CD14-positive monocyte (primary cell): Measurements from ENCODE around the gene KCNJ1. TPM values are rescaled to one million over a fixed set of nuclear protein-coding genes. Genes with fewer than 3 reads are reported as not detected.

Experiments used
- DNase-seq, 3 donors: peaks; one replicate each; pipeline ENCODE4 v3.0.0-alpha.2; 2011 to 2022
- H2AFZ ChIP-seq: 2 replicates; pipeline ENCODE4 v1.6.0; 2012; ENCODE audit warnings: mild to moderate bottlenecking, low read depth, low read length, inconsistent platforms; ENCODE audit not compliant: insufficient read depth, poor library complexity, severe bottlenecking
- H3K27ac ChIP-seq, 2 donors: 1 replicate in 1 of 2; 2 replicates in 1 of 2; pipeline ENCODE4 v1.5.1; 2012 to 2013; ENCODE audit warnings: low read length in 2 of 2, control low read depth in 1 of 2, inconsistent platforms in 1 of 2, low read depth in 1 of 2, mild to moderate bottlenecking in 1 of 2
- H3K27me3 ChIP-seq, 2 donors: one replicate each; pipeline versions ENCODE4 v1.6.0 to v1.6.1; 2011 to 2013; ENCODE audit warnings: low read length in 2 of 2; ENCODE audit not compliant: control insufficient read depth in 2 of 2, insufficient read depth in 2 of 2
- H3K36me3 ChIP-seq, 2 donors: replicated peaks in 1 of 2; 1 replicate in 1 of 2; 2 replicates in 1 of 2; pipeline versions ENCODE4 v1.5.1 to v1.6.1; 2012 to 2013; ENCODE audit warnings: low read length in 2 of 2, control low read depth in 1 of 2, inconsistent platforms in 1 of 2, mild to moderate bottlenecking in 1 of 2; ENCODE audit not compliant: insufficient read depth in 2 of 2, control insufficient read depth in 1 of 2
- H3K4me1 ChIP-seq, 2 donors: 1 replicate in 1 of 2; 2 replicates in 1 of 2; pipeline versions ENCODE4 v1.5.1 to v1.6.1; 2012 to 2013; ENCODE audit warnings: low read length in 2 of 2, control low read depth in 1 of 2, inconsistent platforms in 1 of 2, mild to moderate bottlenecking in 1 of 2, moderate library complexity in 1 of 2; ENCODE audit not compliant: insufficient read depth in 2 of 2, control insufficient read depth in 1 of 2
- H3K4me2 ChIP-seq: replicated peaks from 2 replicates; pipeline ENCODE3; 2012; ENCODE audit warnings: low read length, moderate library complexity, mild to moderate bottlenecking; ENCODE audit not compliant: poor library complexity, severe bottlenecking; ENCODE audit errors: extremely low read depth
- H3K4me3 ChIP-seq, 3 experiments: fragments of 200-600 bp in 1 of 3; sonication (generic) in 1 of 3; replicated peaks in 1 of 3; 1 replicate in 2 of 3; 2 replicates in 1 of 3; pipeline ENCODE4 v1.5.1; 2011 to 2013; ENCODE audit warnings: low read length in 3 of 3, mild to moderate bottlenecking in 3 of 3, control low read depth in 2 of 3, low read depth in 2 of 3, inconsistent platforms in 1 of 3, moderate library complexity in 1 of 3
- H3K79me2 ChIP-seq: 2 replicates; pipeline ENCODE4 v1.6.0; 2012; ENCODE audit warnings: mild to moderate bottlenecking, control low read depth, inconsistent platforms, low read length, moderate library complexity; ENCODE audit not compliant: insufficient read depth
- H3K9ac ChIP-seq: 2 replicates; pipeline ENCODE4 v1.6.0; 2017; ENCODE audit warnings: low read length, mild to moderate bottlenecking; ENCODE audit not compliant: insufficient read depth, poor library complexity, severe bottlenecking
- H3K9me3 ChIP-seq, 2 donors: replicated peaks in 1 of 2; 1 replicate in 1 of 2; 2 replicates in 1 of 2; pipeline versions ENCODE4 v1.5.1 to v1.6.1; 2012 to 2013; ENCODE audit warnings: low read length in 2 of 2, control low read depth in 1 of 2; ENCODE audit not compliant: control insufficient read depth in 1 of 2, insufficient read depth in 1 of 2
- H4K20me1 ChIP-seq: 2 replicates; pipeline ENCODE4 v1.6.0; 2012; ENCODE audit warnings: mild to moderate bottlenecking, low read length, control low read depth, moderate library complexity; ENCODE audit not compliant: insufficient read depth
- H3K27ac Mint-ChIP-seq, 7 donors: one replicate each; pipeline ENCODE4 v1.8.0; 2020; ENCODE audit warnings: mild to moderate bottlenecking in 7 of 7, mixed read lengths in 7 of 7, moderate library complexity in 6 of 7, inconsistent platforms in 2 of 7
- H3K27me3 Mint-ChIP-seq, 3 donors: one replicate each; pipeline ENCODE4 v1.8.0; 2021 to 2022; ENCODE audit warnings: low read depth in 3 of 3, mild to moderate bottlenecking in 3 of 3, mixed read lengths in 3 of 3, moderate library complexity in 3 of 3, inconsistent platforms in 1 of 3
- H3K36me3 Mint-ChIP-seq, 2 donors: one replicate each; pipeline ENCODE4 v1.8.0; 2020; ENCODE audit warnings: mixed read lengths in 2 of 2, inconsistent platforms in 1 of 2, mild to moderate bottlenecking in 1 of 2
- H3K4me1 Mint-ChIP-seq: one replicate; pipeline ENCODE4 v1.8.0; 2020; ENCODE audit warnings: mild to moderate bottlenecking, mixed read lengths
- H3K4me3 Mint-ChIP-seq, 2 donors: one replicate each; pipeline ENCODE4 v1.8.0; 2020; ENCODE audit warnings: mild to moderate bottlenecking in 2 of 2, mixed read lengths in 2 of 2, moderate library complexity in 1 of 2
- H3K9me3 Mint-ChIP-seq, 7 donors: one replicate each; pipeline ENCODE4 v1.8.0; 2020 to 2022; ENCODE audit warnings: mixed read lengths in 7 of 7, mild to moderate bottlenecking in 6 of 7, moderate library complexity in 6 of 7, inconsistent platforms in 2 of 7
- CTCF ChIP-seq: fragments of 200-600 bp; IDR thresholded peaks from one replicate; pipeline ENCODE4 v1.8.0; 2022; ENCODE audit warnings: antibody characterized with exemption, mild to moderate bottlenecking
- WGBS: methylation state at CpG from one replicate; pipeline ENCODE4 v1.1.5; 2013; ENCODE audit warnings: missing lambda C conversion rate; ENCODE audit not compliant: insufficient coverage; 5-methylcytosine and 5-hydroxymethylcytosine counted together
- intact Hi-C, 2 donors: fragments of 100-400 bp; cut with micrococcal nuclease; formaldehyde crosslinking; loops; one replicate each; pipeline versions ENCODE4 v1.15.0 to v1.15.1; 2023
- polyA plus RNA-seq, 3 donors: library from polyadenylated mRNA; depleted of rRNA in 1 of 3; unstranded in 2 of 3; stranded (reverse) in 1 of 3; fragments of 300-500 nt in 2 of 3; fragments of >200 nt in 1 of 3; fragmentation: Illumina TruSeq in 2 of 3; gene quantifications; 1 replicate in 2 of 3; 2 replicates in 1 of 3; pipeline ENCODE4 v1.2.3, GENCODE V29; 2012 to 2021

KCNJ1 gene
- polyA plus RNA-seq, 3 donors = 0.12 to 0.47 TPM; not detected in 1

GRCh38 chr11:128846985-128847384 lies 20.1 kb downstream of the KCNJ1 start:
- Mint-ChIP-seq H3K27me3 (peaks cover 0 to 3% (median 0%) of the 10 kb centered on the region in 3 donors), H3K4me1 (peaks cover 24% of the 10 kb centered on the region), H3K9me3 (peaks cover 0 to 8% (median 0%) of the 10 kb centered on the region in 7 donors), H3K27ac (no peak overlapping the region), H3K36me3 (peaks cover 0 to 2% of the 10 kb centered on the region in 2 donors), H3K4me3 (no peak overlapping the region)
- Histone ChIP-seq H3K4me2 (no peak overlapping the region), H3K36me3 (no peaks in the 10 kb centered on the region), H3K9me3 (no peaks in the 10 kb centered on the region), H3K4me1 (peaks cover 3 to 13% of the 10 kb centered on the region in 2 donors), H3K27me3 (no peaks in the 10 kb centered on the region), H2AFZ (no peak overlapping the region), H4K20me1 (no peaks in the 10 kb centered on the region), H3K27ac (no peak overlapping the region), H3K9ac (no peak overlapping the region), H3K4me3 (no peak overlapping the region), H3K79me2 (no peaks in the 10 kb centered on the region)
- 95% methylated on average over 3 of the region's 4 CpGs for WGBS
- intact Hi-C loops = no loop called here
- no peak for TF ChIP-seq CTCF
- DNase-seq = no peak

- Mint-ChIP-seq H3K27ac (peak overlapping the region in 1 of 7 donors; percentile 30), H3K27me3 (peaks cover 0 to 3% (median 0%) of the 10 kb centered on the region in 3 donors), H3K9me3 (peaks cover 0 to 8% (median 0%) of the 10 kb centered on the region in 7 donors), H3K4me1 (peaks cover 32% of the 10 kb centered on the region), H3K4me3 (no peak overlapping the region), H3K36me3 (peaks cover 0 to 2% of the 10 kb centered on the region in 2 donors)
- 40% methylated on average over 1 of the region's 2 CpGs for WGBS
- intact Hi-C loops = no loop called here
- DNase-seq = peak in 1 of 3 donors; percentile 19
- H2AFZ ChIP-seq = no peak overlapping the region
- H3K4me2 ChIP-seq = no peak overlapping the region
- H3K4me3 ChIP-seq = no peak overlapping the region
- no peaks in the 10 kb centered on the region for H3K9me3 ChIP-seq
- peaks cover 3 to 13% of the 10 kb centered on the region in 2 donors for H3K4me1 ChIP-seq
- no peaks in the 10 kb centered on the region for H3K36me3 ChIP-seq
- no peak for TF ChIP-seq CTCF
- no peaks in the 10 kb centered on the region for H3K79me2 ChIP-seq
- no peak overlapping the region for H3K27ac ChIP-seq
- no peaks in the 10 kb centered on the region for H3K27me3 ChIP-seq
- H4K20me1 ChIP-seq = no peaks in the 10 kb centered on the region
- H3K9ac ChIP-seq = no peak overlapping the region
Measured at GRCh38 chr11:128845334-128845780, 21.7 kb downstream of the KCNJ1 start.
